ENCODE results near the gene IFRD2.
"Not testable (repeated sequence)": the region's sequence is repeated elsewhere in the genome, so short reads cannot be mapped to it uniquely, and the experiment has no call there.

Gene IFRD2

DNA sequence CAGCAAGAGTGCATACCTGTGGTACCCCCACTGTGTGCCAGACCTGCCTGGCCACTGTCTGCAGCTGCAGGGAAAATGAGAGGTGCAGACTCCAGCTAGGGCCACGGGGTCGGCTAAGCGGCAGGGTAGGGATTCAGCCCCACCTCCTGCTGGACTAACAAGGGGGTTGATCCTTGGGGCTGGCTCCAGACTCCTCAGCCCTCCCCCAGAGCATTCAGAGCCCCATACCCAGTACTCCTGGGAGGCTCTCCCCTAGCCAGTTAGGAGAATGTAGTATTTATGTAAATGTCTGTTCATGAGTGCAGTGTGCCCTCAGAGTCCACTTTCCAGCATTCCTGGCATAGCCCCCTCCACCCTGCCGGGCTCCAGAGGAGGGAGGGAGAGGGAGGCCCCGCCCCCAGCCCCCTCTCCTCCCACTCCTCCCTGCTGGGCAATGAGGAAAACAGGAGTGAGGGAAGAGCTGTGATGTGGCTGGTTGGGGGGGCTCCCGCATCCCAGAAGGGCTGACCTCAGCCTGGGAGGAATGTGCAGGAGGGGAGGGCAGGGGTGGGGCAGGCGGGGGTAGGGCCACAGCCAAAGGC, 27.8 kb downstream of the IFRD2 start:
- DNase-seq = no peak

DNA sequence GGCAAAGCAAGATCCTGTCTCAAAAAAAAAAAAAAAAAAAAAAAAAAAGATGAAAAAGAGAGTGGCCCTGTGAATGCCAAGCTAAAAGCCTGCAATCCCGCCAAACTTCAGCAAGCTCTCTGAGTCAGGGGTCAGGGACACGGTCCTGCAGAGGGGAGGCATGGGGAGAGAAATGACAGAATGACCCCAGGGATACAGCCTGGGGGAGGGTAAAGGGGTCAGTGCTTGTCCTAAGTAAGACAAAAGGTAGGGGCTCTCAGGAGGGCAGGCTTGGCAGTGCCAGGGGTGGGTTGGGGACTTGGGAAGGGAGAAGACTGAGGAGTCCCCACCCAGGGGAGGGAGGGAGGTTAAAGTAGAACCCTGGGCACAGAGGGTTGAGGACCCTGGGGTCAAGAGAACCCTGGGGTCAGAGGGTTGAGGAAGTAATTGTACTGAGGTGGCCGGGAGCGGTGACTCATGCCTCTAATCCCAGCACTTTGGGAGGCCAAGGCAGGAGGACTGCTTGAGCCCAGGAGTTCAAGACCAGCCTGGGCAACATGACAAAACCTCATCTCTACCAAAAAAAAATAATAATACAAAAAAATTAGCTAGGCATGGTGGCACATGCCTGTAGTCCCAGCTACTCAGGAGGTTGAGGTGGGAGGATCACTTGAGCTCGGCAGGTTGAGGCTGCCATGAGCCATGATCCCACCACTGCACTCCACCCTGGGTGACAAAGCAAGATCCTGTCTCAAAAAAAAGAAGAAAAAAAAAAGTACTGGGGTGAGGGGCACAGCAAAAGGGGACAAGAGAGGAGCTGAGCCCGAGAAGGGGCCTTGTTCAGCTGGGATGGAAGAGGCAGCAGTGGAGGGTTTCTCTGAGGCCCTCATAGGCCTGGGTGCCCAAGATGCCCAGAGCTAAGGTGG, 28.5 kb downstream of the IFRD2 start:
- DNase-seq = no peak

DNA sequence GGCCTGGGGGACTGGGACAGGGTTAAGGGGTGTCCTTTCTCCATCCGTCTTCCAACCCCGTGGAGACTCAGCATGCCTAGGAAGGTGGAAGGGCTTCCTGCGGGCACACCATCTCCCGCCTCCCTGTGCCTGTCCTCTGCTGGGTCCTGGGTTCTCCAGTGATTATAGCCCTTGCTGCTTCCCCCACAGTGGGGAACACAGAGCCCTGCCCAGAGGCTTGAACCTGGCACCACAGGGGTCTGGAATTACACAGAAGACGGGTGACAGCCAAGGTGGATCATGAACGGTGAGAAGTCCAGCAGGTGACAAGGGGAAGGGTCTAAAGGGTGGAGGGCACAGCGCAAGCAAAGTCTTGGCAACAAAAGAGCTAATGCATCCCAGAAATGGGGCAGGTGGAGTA, 29.5 kb downstream of the IFRD2 start:
- no peak for DNase-seq

DNA sequence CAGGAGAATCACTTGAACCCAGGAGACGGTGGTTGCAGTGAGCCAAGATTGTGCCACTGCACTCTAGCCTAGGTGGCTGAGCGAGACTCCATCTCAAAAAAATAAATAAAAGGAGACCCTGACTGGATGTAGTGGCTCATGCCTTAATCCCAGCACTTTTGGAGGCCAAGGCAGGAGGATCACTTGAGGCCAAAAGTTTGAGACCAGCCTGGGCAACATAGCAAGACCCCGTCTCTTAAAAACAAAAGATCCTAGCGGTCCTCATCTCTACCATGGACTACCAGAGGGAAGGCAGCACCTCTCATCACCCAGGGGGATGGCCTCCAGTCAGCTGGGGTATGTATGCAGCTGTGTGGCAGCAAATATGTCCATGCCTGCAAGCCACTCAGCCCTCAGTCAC, 30.0 kb downstream of the IFRD2 start:
- not testable (repeated sequence) for DNase-seq

DNA sequence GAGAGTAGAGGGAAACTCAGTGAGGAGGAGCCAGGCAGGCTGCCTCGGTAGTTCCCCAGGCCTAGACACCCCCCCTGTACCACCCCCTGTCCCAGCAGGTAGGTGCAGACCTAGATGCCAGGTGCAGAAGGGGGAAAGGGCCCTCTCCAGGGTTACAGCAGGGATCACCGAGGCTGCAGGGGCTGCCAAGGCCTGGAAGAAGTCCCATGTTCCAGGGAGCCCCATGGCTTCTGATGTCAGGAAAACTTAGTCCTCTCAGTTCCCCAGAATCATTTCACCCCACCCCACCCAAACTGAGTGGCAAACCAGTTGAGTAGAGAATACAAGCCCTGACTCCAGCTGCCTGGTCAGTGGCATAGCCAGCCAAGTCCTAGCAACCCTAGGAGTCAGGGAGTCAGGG, 30.7 kb downstream of the IFRD2 start:
- no peak for DNase-seq

DNA sequence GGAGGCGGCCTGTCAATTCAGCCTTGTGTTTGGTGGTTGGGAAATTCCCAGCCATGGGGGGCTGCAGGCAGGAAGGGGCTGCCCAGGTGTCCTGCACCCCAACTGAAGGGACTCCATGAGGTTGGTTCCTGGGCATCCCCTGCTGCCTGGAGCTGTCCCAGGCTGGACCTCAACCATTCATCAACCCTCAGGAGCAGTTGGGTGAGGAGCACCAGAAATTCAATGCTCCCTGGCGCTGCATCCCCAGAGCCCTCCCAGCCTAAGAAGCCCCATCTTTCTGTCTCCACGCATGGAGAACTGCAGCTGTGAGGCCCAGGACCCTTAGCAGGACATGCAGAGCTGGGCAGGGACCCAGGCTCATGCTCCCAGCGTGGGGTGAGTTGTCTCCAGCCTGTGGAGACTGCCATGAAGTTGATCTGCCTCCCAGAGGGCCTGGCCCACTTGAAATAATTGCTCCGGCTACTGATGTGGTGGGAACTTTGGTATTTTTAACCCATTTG, 31.2 kb downstream of the IFRD2 start:
- no peak for DNase-seq

DNA sequence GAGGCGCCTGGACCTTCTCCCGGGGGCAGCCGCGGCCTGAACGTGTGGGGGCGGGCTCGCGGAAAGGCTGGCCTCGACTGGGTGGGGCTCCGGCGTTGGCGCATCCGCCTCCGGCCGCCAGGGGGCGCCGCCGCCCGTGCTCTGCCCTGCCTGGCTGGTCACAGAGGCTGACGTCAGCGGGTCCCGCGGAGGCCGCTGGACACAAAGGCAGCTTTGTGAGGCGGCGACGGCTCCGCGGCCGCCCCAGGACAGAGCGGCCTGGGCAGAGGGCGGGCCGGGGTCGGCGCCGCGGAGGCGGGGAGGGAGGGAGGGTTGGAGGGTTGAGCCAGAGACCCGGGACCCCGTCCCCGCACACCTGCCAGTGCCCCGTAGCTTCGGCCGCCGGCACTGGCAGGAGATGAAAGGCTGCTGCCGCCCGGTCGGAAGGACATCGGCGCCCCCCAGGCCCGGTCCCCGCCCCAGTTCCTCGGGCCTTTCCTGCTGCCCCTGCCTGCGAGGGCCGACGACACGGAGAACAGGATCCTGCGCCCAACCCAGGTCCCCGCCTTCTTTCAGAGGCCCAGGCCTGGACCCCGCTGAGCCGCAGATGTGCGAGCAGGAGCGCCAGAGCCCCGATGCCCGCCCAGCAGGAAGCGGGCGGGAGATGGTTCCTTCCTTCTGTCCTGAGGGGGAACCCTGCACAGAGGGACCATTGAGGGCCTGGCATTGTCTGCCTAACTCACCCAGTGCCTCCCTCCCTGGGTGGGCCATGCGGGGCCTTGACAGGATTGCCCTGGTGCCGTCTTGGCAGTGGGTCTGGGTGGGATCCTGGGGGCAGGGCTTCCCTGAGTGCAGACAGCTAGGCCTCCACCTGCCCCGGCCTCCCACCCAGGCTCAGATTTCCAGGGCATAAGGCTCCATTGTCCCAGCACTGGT, 31.9 kb downstream of the IFRD2 start:
- peak; percentile 82 to 90 for DNase-seq

DNA sequence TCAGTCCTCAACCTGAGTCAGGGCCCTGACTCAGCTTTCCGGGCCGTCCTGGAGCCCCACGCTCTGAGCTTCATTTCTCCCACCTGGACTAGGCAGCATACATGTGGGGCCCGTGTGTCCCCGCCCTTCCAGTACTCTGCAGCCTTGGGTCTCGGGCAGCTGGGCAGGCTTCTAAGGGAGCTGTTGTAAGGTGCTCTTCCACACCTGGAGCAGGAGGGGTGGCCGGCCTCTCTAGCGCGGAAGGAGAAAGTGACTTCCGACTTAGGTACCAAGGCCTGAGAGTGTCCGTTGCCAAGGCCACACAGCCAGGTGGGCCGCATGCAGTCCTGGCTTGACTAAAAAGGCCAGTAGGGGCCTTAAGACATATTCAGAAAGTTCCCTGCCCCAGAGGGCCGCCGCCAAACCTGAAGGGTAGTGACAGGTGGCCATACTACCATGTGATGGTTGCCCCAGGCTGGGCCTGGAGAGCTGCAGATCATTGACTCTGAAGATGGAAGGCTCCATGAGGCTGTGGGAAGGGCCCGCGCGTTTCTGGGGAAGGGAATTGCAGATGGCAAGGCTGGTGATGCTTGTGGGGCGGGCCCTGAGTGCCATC, 32.7 kb downstream of the IFRD2 start:
- no peak for DNase-seq

DNA sequence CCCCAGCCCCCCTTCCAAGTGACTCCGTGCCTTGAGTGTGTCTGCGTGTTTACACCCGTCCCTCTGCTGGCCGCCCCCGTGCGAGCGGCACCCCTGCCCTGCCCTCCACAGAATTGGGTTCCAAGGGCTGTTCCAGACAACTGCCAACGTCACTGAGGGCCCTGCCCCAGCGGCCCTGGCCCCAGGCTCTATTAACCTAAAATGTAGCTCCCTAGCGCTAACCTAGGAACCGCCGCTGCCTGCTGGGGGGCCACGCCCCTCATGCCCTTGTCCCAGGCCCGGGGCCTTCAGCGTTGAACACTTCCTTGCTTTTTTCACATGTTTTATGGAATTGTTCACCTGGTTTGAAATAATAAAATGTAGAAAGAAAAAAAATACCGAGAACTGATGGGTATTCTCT, 33.2 kb downstream of the IFRD2 start:
- no peak for DNase-seq

DNA sequence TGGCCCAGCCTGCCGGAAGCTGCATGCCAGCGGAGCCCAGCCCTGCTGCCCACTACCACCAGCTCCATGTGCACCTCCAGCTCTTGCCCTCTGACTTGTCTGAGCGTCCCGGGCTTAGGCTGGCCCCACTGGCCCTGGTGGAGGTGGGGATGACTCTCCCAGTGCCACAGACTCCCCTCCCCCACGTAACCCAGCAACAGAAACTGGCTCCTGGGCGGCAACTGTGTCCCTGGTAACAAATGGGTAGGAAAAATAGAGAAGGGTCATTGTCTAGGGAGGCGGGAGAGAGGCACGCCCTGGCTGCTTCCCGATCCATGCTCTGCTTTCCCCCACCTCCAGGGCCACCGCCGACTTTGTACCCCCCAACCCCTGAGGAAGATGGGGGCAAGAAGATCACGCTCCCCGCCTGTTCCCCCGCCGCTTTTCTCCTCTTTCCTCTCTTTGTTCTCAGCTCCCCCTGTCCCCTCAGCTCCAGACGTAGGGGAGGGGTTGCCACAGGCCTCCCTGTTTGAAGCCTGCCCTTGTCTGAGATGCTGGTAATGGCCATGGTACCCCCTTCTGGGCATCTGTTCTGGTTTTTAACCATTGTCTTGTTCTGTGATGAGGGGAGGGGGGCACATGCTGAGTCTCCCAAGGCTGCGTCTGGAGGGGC, 34.1 kb downstream of the IFRD2 start:
- no peak for DNase-seq

DNA sequence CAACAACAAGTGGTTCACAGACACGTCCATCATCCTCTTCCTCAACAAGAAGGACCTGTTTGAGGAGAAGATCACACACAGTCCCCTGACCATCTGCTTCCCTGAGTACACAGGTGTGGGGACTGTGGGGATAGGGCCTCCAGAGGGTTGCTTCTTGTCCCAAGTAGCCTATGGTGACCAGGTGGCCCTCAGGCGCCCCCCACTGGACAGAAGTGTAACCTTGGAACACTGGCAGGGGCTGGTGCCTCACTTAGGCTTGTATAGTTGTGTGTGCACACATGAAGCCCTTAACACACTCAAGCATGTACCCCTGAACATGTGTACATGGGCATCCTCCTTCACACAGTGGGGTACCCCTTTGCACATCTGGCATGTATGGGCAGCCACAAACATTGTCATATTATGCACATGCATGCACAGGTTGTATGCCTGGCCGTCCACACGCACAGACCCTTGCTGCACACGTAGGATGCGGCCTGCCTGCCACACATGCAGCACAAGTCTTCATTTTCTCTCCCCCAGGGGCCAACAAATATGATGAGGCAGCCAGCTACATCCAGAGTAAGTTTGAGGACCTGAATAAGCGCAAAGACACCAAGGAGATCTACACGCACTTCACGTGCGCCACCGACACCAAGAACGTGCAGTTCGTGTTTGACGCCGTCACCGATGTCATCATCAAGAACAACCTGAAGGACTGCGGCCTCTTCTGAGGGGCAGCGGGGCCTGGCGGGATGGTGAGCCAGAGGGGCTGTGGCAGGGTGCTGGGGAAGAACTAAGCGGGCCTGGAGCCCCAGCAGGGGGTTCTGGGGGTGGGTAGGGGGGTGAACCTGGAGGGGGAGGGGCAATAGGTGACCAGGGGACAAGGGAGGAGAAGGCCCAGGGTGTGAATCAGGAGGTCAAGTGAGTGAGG, 35.0 kb downstream of the IFRD2 start:
- peak; percentile 52 to 64 for DNase-seq

DNA sequence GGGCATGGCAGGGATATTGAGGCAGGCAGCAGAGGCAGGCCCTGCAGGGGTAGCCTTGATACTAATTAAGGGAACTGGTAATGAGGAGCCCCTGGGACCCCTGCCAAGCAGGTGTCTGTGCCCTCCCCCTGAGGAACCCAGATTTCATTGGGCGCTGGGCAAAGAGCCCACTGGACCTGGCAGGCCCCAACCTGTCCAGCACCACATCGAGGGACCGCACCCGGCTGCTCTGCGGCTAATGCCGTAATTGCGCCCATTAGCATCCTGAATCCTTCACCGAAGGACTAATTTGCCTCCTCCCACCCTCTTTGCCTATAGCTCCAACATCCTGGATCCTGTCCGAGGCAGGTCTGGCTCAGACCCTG, 37.0 kb downstream of the IFRD2 start:
- DNase-seq = no peak

DNA sequence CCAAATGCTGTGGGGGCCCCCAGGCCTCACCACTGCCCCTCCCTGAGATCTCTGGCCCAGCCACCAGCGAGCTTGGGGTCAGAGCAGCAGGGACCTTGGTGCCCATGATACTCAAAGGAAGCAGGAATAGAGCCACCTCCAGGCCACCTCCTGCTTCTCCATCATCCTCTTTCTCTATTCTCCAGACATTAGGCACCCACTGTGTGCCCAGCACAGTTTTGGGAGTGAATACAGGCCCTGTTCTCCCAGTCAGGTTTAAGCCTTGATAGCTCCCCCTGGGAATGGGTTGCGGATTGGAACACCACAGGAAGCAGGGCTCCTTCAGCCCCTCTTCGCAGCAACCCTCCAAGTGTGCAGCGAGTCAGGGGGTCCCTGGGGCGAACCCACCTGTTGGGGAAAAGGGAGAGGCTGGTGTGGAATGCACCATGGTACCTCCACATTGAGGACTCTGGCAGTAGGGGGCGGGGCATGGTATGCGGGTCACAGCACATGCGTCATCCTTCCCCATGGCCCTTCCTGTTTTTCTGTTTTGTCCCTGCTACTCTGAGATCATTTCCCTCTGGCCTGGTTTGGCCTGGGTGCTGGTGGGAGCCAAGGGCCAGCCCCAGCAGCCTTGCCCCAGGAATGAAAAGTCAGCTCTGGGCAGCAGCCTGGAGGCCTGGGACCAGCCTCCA, 37.5 kb downstream of the IFRD2 start:
- no peak for DNase-seq

DNA sequence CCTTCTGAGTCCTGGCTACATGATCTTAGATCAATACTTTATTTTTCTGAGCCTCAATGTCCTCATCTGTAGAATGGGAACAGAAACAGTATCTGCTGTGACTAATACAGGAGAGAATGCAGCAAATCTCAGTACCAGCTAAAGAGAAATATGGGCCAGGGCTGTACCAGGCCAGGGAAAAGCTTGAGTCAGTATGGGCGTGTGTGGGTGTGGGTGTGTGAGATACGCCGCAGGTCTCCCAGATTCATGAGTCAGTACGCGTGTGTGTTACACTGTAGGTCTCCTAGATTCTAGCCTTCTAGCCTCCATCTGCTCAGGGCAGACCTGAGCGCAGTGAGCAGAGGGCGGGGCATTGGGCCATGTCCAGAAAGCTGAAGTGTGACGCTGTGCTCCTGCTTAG, 41.0 kb downstream of the IFRD2 start:
- peak; percentile 64 to 65 for DNase-seq

DNA sequence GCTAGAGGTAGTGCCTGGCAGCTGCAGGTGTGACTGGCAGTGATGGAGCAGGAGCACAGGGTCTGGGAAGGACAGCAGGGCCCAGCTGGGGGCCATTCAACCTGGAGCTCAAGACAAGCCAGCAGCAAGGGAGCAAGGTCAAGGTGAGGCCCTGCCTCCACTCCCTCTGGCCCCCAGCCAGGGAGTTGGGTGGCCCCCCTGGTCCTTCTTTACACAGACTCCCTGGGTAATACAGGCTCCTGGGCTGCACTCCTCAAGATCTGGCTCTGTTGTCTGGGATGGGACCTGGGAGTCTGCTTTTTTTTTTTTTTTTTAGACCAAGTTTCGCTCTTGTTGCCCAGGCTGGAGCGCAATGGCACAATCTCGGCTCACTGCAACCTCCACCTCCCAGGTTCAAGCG, 41.7 kb downstream of the IFRD2 start:
- DNase-seq = no peak

DNA sequence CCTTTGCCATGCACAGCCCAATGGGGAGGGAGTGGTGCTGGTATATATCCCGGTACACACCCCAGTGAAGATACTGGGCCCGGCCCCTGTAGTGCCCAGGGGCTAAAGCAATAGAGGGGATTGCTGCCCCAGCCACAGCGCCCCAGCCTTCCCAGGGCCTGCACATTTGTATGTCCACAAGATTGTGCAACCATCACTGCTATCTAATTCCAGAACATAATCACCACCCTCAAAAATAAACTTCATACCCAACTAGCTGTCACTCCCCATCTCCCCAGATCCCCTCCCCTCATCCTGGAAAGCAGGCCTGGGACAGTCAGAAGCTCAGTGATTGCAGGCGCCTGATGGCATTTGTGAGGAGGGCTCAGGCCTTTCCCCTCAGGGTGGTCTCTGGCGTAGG, 42.8 kb downstream of the IFRD2 start:
- no peak for DNase-seq

DNA sequence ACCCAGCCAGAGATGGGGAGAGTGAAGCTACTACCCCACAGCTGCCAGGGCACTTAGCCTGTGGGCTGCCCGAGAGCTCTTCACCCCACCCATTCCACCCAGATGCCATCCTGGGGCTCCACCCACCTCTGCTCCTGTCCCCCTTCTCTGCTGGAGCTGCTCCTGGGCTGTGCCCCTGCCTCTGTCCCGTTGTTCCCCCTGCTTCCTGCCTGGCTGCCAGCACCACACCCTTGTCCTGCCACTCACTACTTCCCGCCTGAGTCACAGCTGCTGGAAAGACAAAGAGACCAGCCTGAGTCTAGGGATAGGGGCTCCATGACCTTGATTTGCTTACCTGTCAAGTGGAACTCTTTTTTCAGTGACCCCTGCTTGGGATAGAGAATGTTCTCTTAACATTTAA, 43.8 kb downstream of the IFRD2 start:
- DNase-seq = no peak

DNA sequence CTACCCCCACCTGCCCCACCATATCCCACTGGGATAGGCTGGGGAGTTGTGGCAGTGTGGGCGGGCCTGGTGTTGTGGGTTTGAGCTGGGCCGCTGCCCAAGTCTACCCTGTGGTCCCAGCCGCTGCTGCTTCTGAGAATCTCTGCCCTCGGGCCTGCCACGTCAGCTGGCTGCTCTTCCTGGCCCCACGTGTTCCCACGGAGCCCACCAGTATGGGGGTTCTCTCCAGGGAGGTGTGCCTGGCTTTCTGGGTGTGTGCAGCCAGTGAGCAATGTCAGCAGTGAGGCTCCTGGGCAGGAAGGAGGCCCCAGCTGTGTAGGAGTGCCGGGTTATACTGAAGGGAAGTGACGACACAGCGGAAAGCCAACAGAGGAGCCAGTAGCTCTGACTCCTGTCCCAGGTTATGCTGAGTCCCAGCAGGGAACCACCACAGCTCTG, 45.7 kb downstream of the IFRD2 start:
- peak; percentile 85 to 86 for DNase-seq

DNA sequence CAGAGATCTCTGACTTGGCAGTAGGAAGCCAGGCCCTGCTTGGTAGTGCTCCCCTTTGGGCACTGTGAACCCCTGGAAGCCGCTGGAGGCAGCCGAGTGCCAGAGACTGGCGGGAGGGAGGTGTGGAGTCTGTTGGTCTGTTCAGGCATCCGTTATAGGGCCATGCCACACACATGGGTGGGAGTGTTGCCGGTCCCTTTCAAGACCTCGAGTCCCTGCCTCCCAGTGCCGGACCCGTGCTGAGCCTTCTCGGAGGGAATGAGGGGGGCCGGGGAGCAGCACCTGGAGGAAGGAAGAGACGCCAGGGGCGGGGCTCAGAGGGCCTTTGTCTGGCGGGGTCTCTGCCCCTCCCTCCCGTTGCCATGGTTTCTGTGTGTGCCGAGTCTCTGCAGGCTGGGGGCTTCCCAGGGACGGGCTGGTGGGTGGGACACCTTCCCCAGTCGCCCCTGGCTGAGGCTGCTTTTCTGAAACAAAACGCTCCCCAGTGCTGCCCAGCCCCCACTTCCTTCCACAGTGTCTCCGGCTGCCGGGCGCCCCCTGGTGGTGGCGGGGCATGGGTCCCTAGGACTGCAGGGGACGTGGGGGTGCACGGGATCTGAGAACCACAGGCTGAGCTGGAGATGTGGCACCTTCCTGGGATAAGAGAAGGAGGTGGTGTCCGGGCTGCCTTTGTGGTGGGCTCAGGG, 46.3 kb downstream of the IFRD2 start:
- peak; percentile 98 to 99 for DNase-seq

DNA sequence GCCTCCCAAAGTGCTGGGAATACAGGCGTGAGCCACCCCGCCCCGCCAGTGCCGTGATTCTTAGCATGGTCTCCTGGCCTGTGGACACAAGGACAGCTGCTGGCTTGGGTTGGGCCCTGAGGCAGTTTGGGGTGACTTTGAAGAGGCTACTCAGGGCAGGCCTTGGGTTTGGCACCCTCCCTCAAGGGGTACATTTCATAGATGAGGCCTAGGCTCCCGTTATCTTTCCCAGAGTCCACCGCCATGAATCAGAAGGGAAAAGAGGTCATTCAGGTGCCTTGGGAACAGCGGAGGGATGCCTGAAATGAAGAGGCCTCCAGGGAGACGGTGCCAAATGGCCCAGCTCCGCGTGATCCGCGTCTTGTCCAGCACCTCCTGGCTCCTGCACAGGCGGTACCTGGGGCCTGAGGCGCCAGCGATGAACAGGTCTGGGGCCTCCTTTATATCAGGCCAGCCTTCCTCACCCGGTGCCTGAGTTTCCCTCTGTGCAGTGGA, 46.9 kb downstream of the IFRD2 start:
- no peak for DNase-seq

Data from stimulated activated CD4-positive, alpha-beta T cell treated with anti-CD3 and anti-CD28 coated beads, Interleukin-2, amount 100 ng/mL, for 24 hours (primary cell).